H9 (cell line): ENCODE data around the gene MTRF1. TPM values are rescaled to one million over a fixed set of nuclear protein-coding genes. Genes with fewer than 3 reads are reported as not detected.
A peak's percentile ranks its signal among the peaks of the same experiment; 100 is the strongest.

Experiments
- DNase-seq: peaks from one replicate; pipeline ENCODE4 v3.0.0-alpha.2; 2017
- H2AFZ ChIP-seq: one replicate; pipeline ENCODE4 v1.6.1; 2013; ENCODE audit warnings: mild to moderate bottlenecking, low read length, control low read depth, moderate library complexity
- H2AK5ac ChIP-seq: 2 replicates; pipeline ENCODE4 v1.6.1; 2013; ENCODE audit warnings: low read length, control low read depth, mixed read lengths; ENCODE audit not compliant: insufficient read length
- H2BK120ac ChIP-seq: one replicate; pipeline ENCODE4 v1.6.1; 2013; ENCODE audit warnings: low read depth, mild to moderate bottlenecking, low read length, control low read depth, inconsistent platforms; ENCODE audit not compliant: poor library complexity, severe bottlenecking
- H2BK12ac ChIP-seq: 2 replicates; pipeline ENCODE4 v1.6.1; 2013; ENCODE audit warnings: low read length, control low read depth, mixed read lengths, low read depth; ENCODE audit not compliant: insufficient read length
- H2BK15ac ChIP-seq: 2 replicates; pipeline ENCODE4 v1.6.1; 2013; ENCODE audit warnings: low read depth, low read length, control low read depth
- H2BK20ac ChIP-seq: one replicate; pipeline ENCODE4 v1.6.1; 2013; ENCODE audit warnings: low read depth, mild to moderate bottlenecking, low read length, control low read depth, inconsistent platforms; ENCODE audit not compliant: poor library complexity, severe bottlenecking
- H2BK5ac ChIP-seq: 2 replicates; pipeline ENCODE4 v1.6.1; 2013; ENCODE audit warnings: low read length, control low read depth, mixed read lengths; ENCODE audit not compliant: insufficient read length
- H3K14ac ChIP-seq: 2 replicates; pipeline ENCODE4 v1.6.1; 2013; ENCODE audit warnings: low read length, control low read depth; ENCODE audit not compliant: insufficient read depth
- H3K18ac ChIP-seq: 2 replicates; pipeline ENCODE4 v1.6.1; 2013; ENCODE audit warnings: low read depth, mild to moderate bottlenecking, mixed read lengths, low read length, control low read depth; ENCODE audit not compliant: insufficient read length
- H3K23ac ChIP-seq: 2 replicates; pipeline ENCODE4 v1.6.1; 2013; ENCODE audit warnings: low read length, control low read depth, mixed read lengths, low read depth; ENCODE audit not compliant: insufficient read length
- H3K23me2 ChIP-seq: 2 replicates; pipeline ENCODE4 v1.6.1; 2013; ENCODE audit warnings: low read depth, mild to moderate bottlenecking, mixed read lengths, low read length, control low read depth; ENCODE audit not compliant: insufficient read length, poor library complexity, severe bottlenecking
- H3K27ac ChIP-seq: 2 replicates; pipeline ENCODE4 v1.5.1; 2013; ENCODE audit warnings: low read length, control low read depth, mixed read lengths, low read depth; ENCODE audit not compliant: insufficient read length
- H3K27me3 ChIP-seq: 2 replicates; pipeline ENCODE4 v1.6.1; 2013; ENCODE audit warnings: low read length, control low read depth, inconsistent platforms; ENCODE audit not compliant: insufficient read depth
- H3K4ac ChIP-seq: 2 replicates; pipeline ENCODE4 v1.6.1; 2013; ENCODE audit warnings: low read depth, mild to moderate bottlenecking, control low read depth, inconsistent platforms, low read length, moderate library complexity
- H3K4me1 ChIP-seq: 2 replicates; pipeline ENCODE4 v1.6.1; 2013; ENCODE audit warnings: low read length, control low read depth, inconsistent platforms; ENCODE audit not compliant: insufficient read depth
- H3K4me2 ChIP-seq: 2 replicates; pipeline ENCODE4 v1.6.1; 2013; ENCODE audit warnings: low read length, control low read depth, mixed read lengths; ENCODE audit not compliant: insufficient read length, insufficient read depth
- H3K56ac ChIP-seq: 2 replicates; pipeline ENCODE4 v1.6.1; 2013; ENCODE audit warnings: low read depth, mild to moderate bottlenecking, mixed read lengths, low read length, control low read depth; ENCODE audit not compliant: insufficient read length
- H3K79me1 ChIP-seq: 2 replicates; pipeline ENCODE4 v1.6.1; 2013; ENCODE audit warnings: low read depth, mild to moderate bottlenecking, moderate library complexity, low read length, control low read depth, inconsistent platforms; ENCODE audit not compliant: insufficient read depth, poor library complexity, severe bottlenecking
- H3K79me2 ChIP-seq: 2 replicates; pipeline ENCODE4 v1.6.1; 2013; ENCODE audit warnings: low read length, control low read depth, inconsistent platforms; ENCODE audit not compliant: insufficient read depth
- H3K9ac ChIP-seq: 2 replicates; pipeline ENCODE4 v1.6.1; 2013; ENCODE audit warnings: low read length, control low read depth, mixed read lengths; ENCODE audit not compliant: insufficient read length; ENCODE audit errors: extremely low read depth
- H3K9me3 ChIP-seq: one replicate; pipeline ENCODE4 v1.6.1; 2013; ENCODE audit warnings: low read depth, low read length, inconsistent platforms; ENCODE audit not compliant: control insufficient read depth
- H3T11ph ChIP-seq: one replicate; pipeline ENCODE4 v1.6.1; 2013; ENCODE audit warnings: mild to moderate bottlenecking, low read length, control low read depth, inconsistent platforms
- H4K20me1 ChIP-seq: one replicate; pipeline ENCODE4 v1.6.1; 2013; ENCODE audit not compliant: control insufficient read depth, insufficient read length, insufficient read depth
- H4K5ac ChIP-seq: 2 replicates; pipeline ENCODE4 v1.6.1; 2013; ENCODE audit warnings: low read depth, mild to moderate bottlenecking, mixed read lengths, low read length, control low read depth; ENCODE audit not compliant: insufficient read length
- H4K8ac ChIP-seq: replicated peaks from 2 replicates; pipeline ENCODE4 v1.6.1; 2013; ENCODE audit warnings: low read length, control low read depth, mixed read lengths, low read depth; ENCODE audit not compliant: insufficient read length
- H4K91ac ChIP-seq: 2 replicates; pipeline ENCODE4 v1.6.1; 2013; ENCODE audit warnings: low read depth, mild to moderate bottlenecking, moderate library complexity, mixed read lengths, low read length, control low read depth; ENCODE audit not compliant: insufficient read length
- H3K27ac Mint-ChIP-seq, 3 experiments: 2 replicates in 2 of 3; 3 replicates in 1 of 3; pipeline ENCODE4 v1.8.0; 2020 to 2021; ENCODE audit warnings: mixed read lengths in 3 of 3, mild to moderate bottlenecking in 1 of 3, moderate library complexity in 1 of 3
- H3K27me3 Mint-ChIP-seq: 2 replicates; pipeline ENCODE4 v1.8.0; 2021; ENCODE audit warnings: low read depth, mild to moderate bottlenecking, moderate library complexity, mixed read lengths
- H3K36me3 Mint-ChIP-seq, 3 experiments: 2 replicates in 2 of 3; 3 replicates in 1 of 3; pipeline ENCODE4 v1.8.0; 2020 to 2021; ENCODE audit warnings: low read depth in 3 of 3, mixed read lengths in 3 of 3; ENCODE audit not compliant: insufficient read depth in 1 of 3
- H3K4me1 Mint-ChIP-seq, 2 experiments: 2 replicates each; pipeline ENCODE4 v1.8.0; 2020; ENCODE audit warnings: mixed read lengths in 2 of 2
- H3K4me3 Mint-ChIP-seq, 2 experiments: 2 replicates in 1 of 2; 3 replicates in 1 of 2; pipeline ENCODE4 v1.8.0; 2020 to 2021; ENCODE audit warnings: mild to moderate bottlenecking in 2 of 2, mixed read lengths in 2 of 2, moderate library complexity in 1 of 2
- H3K9me3 Mint-ChIP-seq, 2 experiments: 2 replicates in 1 of 2; 3 replicates in 1 of 2; pipeline ENCODE4 v1.8.0; 2020; ENCODE audit warnings: mild to moderate bottlenecking in 2 of 2, mixed read lengths in 2 of 2, moderate library complexity in 1 of 2
- WGBS: extraction: QIAGEN DNeasy Blood & Tissue Kit; methylation state at CpG from one replicate; pipeline ENCODE4 v1.1.7; 2013; ENCODE audit warnings: missing lambda C conversion rate, low lambda C conversion rate, mixed read lengths; ENCODE audit not compliant: insufficient read length; ENCODE audit errors: extremely low coverage; 5-methylcytosine and 5-hydroxymethylcytosine counted together
- total RNA-seq: library from RNA; stranded (reverse); gene quantifications from 2 replicates; pipeline ENCODE4 v1.2.1, GENCODE V29; 2021
- TF ChIP-seq, protein P1 (sequence below): fragments of 200-600 bp; sonication (generic); conservative IDR thresholded peaks from 3 replicates; pipeline ENCODE4 v1.8.0; 2021; ENCODE audit warnings: antibody characterized with exemption, mild to moderate bottlenecking

Gene MTRF1
- total RNA-seq, 1 experiment from 2014 or later, result 16.2 TPM

GRCh38 chr13:41307884-41308640 lies 44.7 kb upstream of the MTRF1 start:
- Histone ChIP-seq H3K4ac (no peak overlapping the region), H3K27ac (no peak overlapping the region), H3T11ph (no peak overlapping the region), H2BK15ac (no peak overlapping the region), H3K4me2 (no peak overlapping the region), H3K23me2 (peaks cover 6% of the 10 kb centered on the region), H3K79me2 (peaks cover 6% of the 10 kb centered on the region; the same call in 1 of the 2 replicates), H2BK12ac (no peak overlapping the region), H4K20me1 (no peaks in the 10 kb centered on the region), H3K23ac (no peak overlapping the region), H3K9me3 (no peaks in the 10 kb centered on the region), H2BK120ac (no peak overlapping the region), H2AFZ (no peak overlapping the region), H3K4me1 (no peaks in the 10 kb centered on the region), H4K5ac (no peak overlapping the region), H3K27me3 (no peaks in the 10 kb centered on the region), H3K9ac (no peak overlapping the region), H3K14ac (no peak overlapping the region), H3K56ac (no peak overlapping the region), H3K79me1 (no peaks in the 10 kb centered on the region), H2BK5ac (no peak overlapping the region), H3K18ac (peak overlapping the region; percentile 38), H2BK20ac (no peak overlapping the region), H2AK5ac (no peak overlapping the region), H4K8ac (no peak overlapping the region), H4K91ac (no peak overlapping the region)
- WGBS, result no CpG with 5 or more reads among the region's 11 CpGs
- Mint-ChIP-seq H3K27me3 (no peaks in the 10 kb centered on the region), H3K4me1 (peaks cover 13 to 15% of the 10 kb centered on the region in 2 experiments), H3K27ac (no peak overlapping the region; a peak in 1 of 7 replicates), H3K4me3 (no peak overlapping the region), H3K9me3 (no peaks in the 10 kb centered on the region), H3K36me3 (no peaks in the 10 kb centered on the region; a peak in 1 of 7 replicates)
- DNase-seq, result no peak
- TF ChIP-seq, protein P1, sequence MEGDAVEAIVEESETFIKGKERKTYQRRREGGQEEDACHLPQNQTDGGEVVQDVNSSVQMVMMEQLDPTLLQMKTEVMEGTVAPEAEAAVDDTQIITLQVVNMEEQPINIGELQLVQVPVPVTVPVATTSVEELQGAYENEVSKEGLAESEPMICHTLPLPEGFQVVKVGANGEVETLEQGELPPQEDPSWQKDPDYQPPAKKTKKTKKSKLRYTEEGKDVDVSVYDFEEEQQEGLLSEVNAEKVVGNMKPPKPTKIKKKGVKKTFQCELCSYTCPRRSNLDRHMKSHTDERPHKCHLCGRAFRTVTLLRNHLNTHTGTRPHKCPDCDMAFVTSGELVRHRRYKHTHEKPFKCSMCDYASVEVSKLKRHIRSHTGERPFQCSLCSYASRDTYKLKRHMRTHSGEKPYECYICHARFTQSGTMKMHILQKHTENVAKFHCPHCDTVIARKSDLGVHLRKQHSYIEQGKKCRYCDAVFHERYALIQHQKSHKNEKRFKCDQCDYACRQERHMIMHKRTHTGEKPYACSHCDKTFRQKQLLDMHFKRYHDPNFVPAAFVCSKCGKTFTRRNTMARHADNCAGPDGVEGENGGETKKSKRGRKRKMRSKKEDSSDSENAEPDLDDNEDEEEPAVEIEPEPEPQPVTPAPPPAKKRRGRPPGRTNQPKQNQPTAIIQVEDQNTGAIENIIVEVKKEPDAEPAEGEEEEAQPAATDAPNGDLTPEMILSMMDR, result no peak
